HG03135 (cell line): ENCODE results near the gene TUBA8.

Experiments used
- ATAC-seq: cut with Tn5 transposase; IDR thresholded peaks from one replicate; pipeline ENCODE4 v1.9.1; 2021; ENCODE audit warnings: mild to moderate bottlenecking, moderate library complexity; ENCODE audit not compliant: unreplicated experiment

The TUBA8 gene

GRCh38 chr22:18077087-18077638 lies 33.4 kb upstream of the TUBA8 start:
- ATAC-seq = peak; percentile 6

- ATAC-seq = peak; percentile 90
These were observed 32.8 kb upstream of the TUBA8 start, which contains the start of gene PEX26 for GRCh38 chr22:18077639-18078328. PEX26 (plus strand) TSS chr22:18077990; CDS start chr22:18078377, 387 bp downstream.

GRCh38 chr22:18078329-18079041 lies 32.1 kb upstream of the TUBA8 start:
- ATAC-seq = peak; percentile 11

GRCh38 chr22:18079706-18080233 lies 30.8 kb upstream of the TUBA8 start:
- no peak for ATAC-seq

- ATAC-seq = no peak
These were observed 29.2 kb upstream of the TUBA8 start for GRCh38 chr22:18081416-18081815.

GRCh38 chr22:18082467-18082866 lies 28.1 kb upstream of the TUBA8 start:
- no peak for ATAC-seq

GRCh38 chr22:18083406-18083805 lies 27.2 kb upstream of the TUBA8 start:
- ATAC-seq = no peak

- no peak for ATAC-seq
These were observed 25.4 kb upstream of the TUBA8 start for GRCh38 chr22:18085188-18085587.

GRCh38 chr22:18087350-18087855 lies 23.2 kb upstream of the TUBA8 start:
- ATAC-seq = no peak

- ATAC-seq = no peak
These were observed 21.6 kb upstream of the TUBA8 start for GRCh38 chr22:18088825-18089568.

- ATAC-seq = no peak
These were observed 20.3 kb upstream of the TUBA8 start for GRCh38 chr22:18090286-18090685.

- ATAC-seq = no peak
These were observed 19.1 kb upstream of the TUBA8 start for GRCh38 chr22:18091478-18091877.

- ATAC-seq = no peak
These were observed 18.6 kb upstream of the TUBA8 start for GRCh38 chr22:18091916-18092526.

- no peak for ATAC-seq
These were observed 16.9 kb upstream of the TUBA8 start for GRCh38 chr22:18093661-18094060.

- ATAC-seq = no peak
These were observed 15.4 kb upstream of the TUBA8 start for GRCh38 chr22:18095101-18095805.

- ATAC-seq = no peak
These were observed 13.8 kb upstream of the TUBA8 start for GRCh38 chr22:18096823-18097222.

- ATAC-seq = no peak
These were observed 9.8 kb upstream of the TUBA8 start for GRCh38 chr22:18100781-18101180.

GRCh38 chr22:18101536-18101935 lies 9.1 kb upstream of the TUBA8 start:
- ATAC-seq = no peak

- no peak for ATAC-seq
These were observed 6.9 kb upstream of the TUBA8 start for GRCh38 chr22:18103527-18104269.
